ENCODE data around the gene GPR31. TPM values are rescaled to one million over a fixed set of nuclear protein-coding genes. Genes with fewer than 3 reads are reported as not detected.
A peak's percentile ranks its signal among the peaks of the same experiment; 100 is the strongest.
"Not testable (repeated sequence)": the region's sequence is repeated elsewhere in the genome, so short reads cannot be mapped to it uniquely, and the experiment has no call there.

Gene GPR31
- total and polyA plus RNA-seq, 9 donors: 0.34 TPM; not detected in 8

- no peaks in the 10 kb centered on the region for H3K27me3 ChIP-seq
- no peak overlapping the region for H3K27ac ChIP-seq
- no peaks in the 10 kb centered on the region for H3K4me1 ChIP-seq (ENCODE audit: insufficient read depth)
- H3K36me3 ChIP-seq: no peaks in the 10 kb centered on the region
- WGBS, 3 donors: 94 to 95% (median 94%) methylated on average over 14 of the region's 14 CpGs
- no peak for DNase-seq
- no peaks in the 10 kb centered on the region for H3K9me3 ChIP-seq
- intact Hi-C loops (cut with DNase I): no loop called here
- H3K4me3 ChIP-seq: no peak overlapping the region
- TF ChIP-seq POLR2A (IDR thresholded peaks at IDR 0.05) (no peak), EP300 (IDR thresholded peaks at IDR 0.05) (no peak)
- TF ChIP-seq, protein P1, sequence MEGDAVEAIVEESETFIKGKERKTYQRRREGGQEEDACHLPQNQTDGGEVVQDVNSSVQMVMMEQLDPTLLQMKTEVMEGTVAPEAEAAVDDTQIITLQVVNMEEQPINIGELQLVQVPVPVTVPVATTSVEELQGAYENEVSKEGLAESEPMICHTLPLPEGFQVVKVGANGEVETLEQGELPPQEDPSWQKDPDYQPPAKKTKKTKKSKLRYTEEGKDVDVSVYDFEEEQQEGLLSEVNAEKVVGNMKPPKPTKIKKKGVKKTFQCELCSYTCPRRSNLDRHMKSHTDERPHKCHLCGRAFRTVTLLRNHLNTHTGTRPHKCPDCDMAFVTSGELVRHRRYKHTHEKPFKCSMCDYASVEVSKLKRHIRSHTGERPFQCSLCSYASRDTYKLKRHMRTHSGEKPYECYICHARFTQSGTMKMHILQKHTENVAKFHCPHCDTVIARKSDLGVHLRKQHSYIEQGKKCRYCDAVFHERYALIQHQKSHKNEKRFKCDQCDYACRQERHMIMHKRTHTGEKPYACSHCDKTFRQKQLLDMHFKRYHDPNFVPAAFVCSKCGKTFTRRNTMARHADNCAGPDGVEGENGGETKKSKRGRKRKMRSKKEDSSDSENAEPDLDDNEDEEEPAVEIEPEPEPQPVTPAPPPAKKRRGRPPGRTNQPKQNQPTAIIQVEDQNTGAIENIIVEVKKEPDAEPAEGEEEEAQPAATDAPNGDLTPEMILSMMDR (IDR thresholded peaks at IDR 0.05): no peak
Measured at GRCh38 chr6:167200806-167201205, 43.0 kb upstream of the GPR31 start.

- intact Hi-C loops (cut with DNase I); H3K4me1 ChIP-seq (ENCODE audit: insufficient read depth); H3K9me3 ChIP-seq; H3K36me3 ChIP-seq; H3K27ac ChIP-seq; H3K27me3 ChIP-seq; DNase-seq; H3K4me3 ChIP-seq: not testable (repeated sequence)
- WGBS, 3 donors: 42 to 55% (median 48%) methylated on average over 10 to 12 of the region's 21 CpGs
Measured at GRCh38 chr6:167195941-167196610, 38.3 kb upstream of the GPR31 start.

GRCh38 chr6:167193515-167194125 lies 35.8 kb upstream of the GPR31 start:
- DNase-seq; H3K27ac ChIP-seq; H3K9me3 ChIP-seq; H3K36me3 ChIP-seq; intact Hi-C loops (cut with DNase I); H3K4me1 ChIP-seq (ENCODE audit: insufficient read depth); H3K4me3 ChIP-seq; H3K27me3 ChIP-seq: not testable (repeated sequence)
- WGBS, 3 donors: 65 to 69% (median 68%) methylated on average over 6 of the region's 6 CpGs

GRCh38 chr6:167191043-167191583 lies 33.3 kb upstream of the GPR31 start:
- H3K27me3 ChIP-seq; DNase-seq; H3K36me3 ChIP-seq; H3K4me1 ChIP-seq (ENCODE audit: insufficient read depth); H3K4me3 ChIP-seq; H3K27ac ChIP-seq; H3K9me3 ChIP-seq; intact Hi-C loops (cut with DNase I): not testable (repeated sequence)
- 91 to 95% (median 95%) methylated on average over 8 of the region's 8 CpGs for WGBS, 3 donors

DNA sequence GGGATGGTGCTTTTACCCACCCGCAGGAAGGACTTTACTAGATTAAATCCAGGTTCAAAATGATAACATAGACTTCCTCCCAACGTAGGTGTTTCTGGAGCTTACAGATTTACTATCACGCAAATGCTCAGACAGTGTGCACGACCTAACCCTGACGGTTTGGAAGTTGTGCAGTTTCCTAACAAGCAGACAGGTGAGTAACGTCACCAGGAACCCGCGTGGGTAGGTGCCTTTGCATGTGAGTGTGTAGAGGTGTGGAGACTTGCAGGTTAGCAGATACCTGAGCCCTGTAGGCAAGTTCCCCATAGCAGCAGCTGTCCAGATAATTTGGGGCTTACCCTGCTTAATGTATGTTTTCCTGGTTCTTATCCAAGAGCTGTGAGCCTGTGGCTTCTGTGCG lies 29.5 kb upstream of the GPR31 start:
- H3K4me1 ChIP-seq (ENCODE audit: insufficient read depth); H3K36me3 ChIP-seq; H3K9me3 ChIP-seq; H3K4me3 ChIP-seq; H3K27ac ChIP-seq; H3K27me3 ChIP-seq; DNase-seq: not testable (repeated sequence)
- intact Hi-C loops (cut with DNase I): loop anchor here in 1 of 4 donors (5.0 kb wide), 1 partner anchor 180 kb away; no protein-coding TSS in a partner anchor
- 68 to 72% (median 72%) methylated on average over 8 to 9 of the region's 9 CpGs for WGBS, 3 donors

DNA sequence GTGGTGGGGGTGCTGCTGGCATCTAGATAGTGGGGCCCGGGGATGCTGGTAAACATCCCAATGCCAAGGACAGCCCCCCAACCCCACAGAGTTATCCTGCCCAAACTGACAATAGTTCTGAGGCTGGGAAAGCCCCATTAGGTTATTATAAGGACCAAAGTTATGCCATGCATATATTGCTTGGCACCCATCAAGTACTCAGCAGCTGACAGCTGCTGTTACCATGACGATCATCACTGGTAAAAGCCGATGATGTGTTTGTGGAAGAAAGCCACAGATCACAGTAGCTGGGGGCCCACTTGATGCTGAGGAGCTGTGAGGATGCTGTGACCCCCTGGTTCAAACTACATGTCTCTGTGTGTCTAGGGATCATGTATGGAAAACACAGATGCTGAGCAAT lies 27.3 kb upstream of the GPR31 start:
- not testable (repeated sequence) for DNase-seq; H3K36me3 ChIP-seq; H3K9me3 ChIP-seq; H3K27me3 ChIP-seq; H3K27ac ChIP-seq; H3K4me1 ChIP-seq (ENCODE audit: insufficient read depth); H3K4me3 ChIP-seq
- whole genome bisulfite sequencing, 3 donors: 66 to 100% (median 79%) methylated on average over 1 to 3 of the region's 3 CpGs
- intact Hi-C loops (cut with DNase I): loop anchor here in 1 of 4 donors (5.0 kb wide), 1 partner anchor 182 kb away; no protein-coding TSS in a partner anchor

GRCh38 chr6:167182913-167183314 lies 25.1 kb upstream of the GPR31 start:
- H3K4me3 ChIP-seq; H3K27ac ChIP-seq; H3K9me3 ChIP-seq; DNase-seq; intact Hi-C loops (cut with DNase I); H3K27me3 ChIP-seq; H3K4me1 ChIP-seq (ENCODE audit: insufficient read depth); H3K36me3 ChIP-seq: not testable (repeated sequence)
- WGBS, 3 donors: 4 to 13% (median 10%) methylated on average over 4 to 5 of the region's 8 CpGs
- TF ChIP-seq, protein P1 (IDR thresholded peaks at IDR 0.05): peak in 1 of 3 donors; percentile 14

GRCh38 chr6:167181351-167181750 lies 23.6 kb upstream of the GPR31 start:
- H3K27me3 ChIP-seq; H3K4me1 ChIP-seq (ENCODE audit: insufficient read depth); H3K27ac ChIP-seq; H3K4me3 ChIP-seq; H3K36me3 ChIP-seq; intact Hi-C loops (cut with DNase I); H3K9me3 ChIP-seq; DNase-seq: not testable (repeated sequence)
- WGBS, 3 donors: 63 to 72% methylated on average over 2 to 5 of the region's 6 CpGs; no CpG with 5 or more reads in 1 of the 3 donors

DNA sequence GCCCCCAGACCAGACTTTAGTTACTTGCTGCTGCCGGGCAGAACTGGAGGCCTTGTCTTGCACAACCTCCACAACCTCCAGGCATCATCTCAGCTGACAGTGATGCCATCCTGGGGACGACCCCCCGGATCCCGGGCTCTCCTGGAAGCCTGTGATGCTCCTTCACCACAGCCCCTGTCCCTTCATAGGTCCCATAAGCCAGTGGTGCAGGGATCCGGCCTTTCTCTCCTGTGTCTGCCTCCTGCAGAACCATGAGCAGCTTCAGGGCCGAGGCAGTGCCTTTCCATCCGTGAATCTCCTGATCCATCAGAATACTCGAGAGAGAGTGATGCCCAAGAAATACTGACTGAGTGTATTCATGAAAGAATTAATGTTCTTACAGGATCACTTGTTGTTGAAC lies 22.3 kb upstream of the GPR31 start:
- H3K4me3 ChIP-seq; H3K27me3 ChIP-seq; intact Hi-C loops (cut with DNase I); H3K9me3 ChIP-seq; H3K4me1 ChIP-seq (ENCODE audit: insufficient read depth); H3K36me3 ChIP-seq; H3K27ac ChIP-seq; DNase-seq: not testable (repeated sequence)
- 50 to 83% (median 77%) methylated on average over 1 to 8 of the region's 8 CpGs for WGBS, 3 donors
